Measurements from ENCODE around the gene CABLES1.

Gene CABLES1

GRCh38 chr18:23247331-23247730, 112.0 kb downstream of the CABLES1 start:
- no peak for TF ChIP-seq CTCF (IDR thresholded peaks at IDR 0.05; ENCODE audit: low read depth, low read length, missing control alignments)
- in situ Hi-C loops (cut with HindIII; ENCODE audit: low sequenced_read_pairs): no loop called here
- DNase-seq (ENCODE audit: low read depth): no peak
- no peak overlapping the region for H3K4me3 ChIP-seq (ENCODE audit: low read depth, low read length)

DNA sequence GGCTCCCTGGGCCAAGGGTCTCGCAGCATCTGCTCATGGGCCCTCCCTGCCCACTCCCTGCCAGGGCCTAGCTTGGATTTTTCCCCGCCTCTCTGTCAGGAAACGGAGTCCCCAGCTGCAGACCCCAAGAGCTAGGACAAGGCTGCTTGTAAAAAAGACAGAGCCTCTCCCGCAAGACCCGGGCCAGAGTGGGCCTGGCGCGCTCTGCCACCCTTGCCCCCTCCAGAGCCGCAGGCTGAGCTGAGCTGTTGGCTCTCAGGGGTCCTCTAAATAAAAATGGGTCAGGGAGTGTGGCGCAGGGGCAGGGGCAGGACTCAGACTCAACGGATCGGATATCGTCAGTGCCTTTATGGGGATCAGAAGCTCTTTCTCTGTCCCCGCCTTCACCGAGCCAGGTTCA, 112.6 kb downstream of the CABLES1 start:
- DNase-seq (ENCODE audit: low read depth): no peak
- in situ Hi-C loops (cut with HindIII; ENCODE audit: low sequenced_read_pairs): no loop called here
- H3K4me3 ChIP-seq (ENCODE audit: low read depth, low read length): no peak overlapping the region
- TF ChIP-seq CTCF (IDR thresholded peaks at IDR 0.05; ENCODE audit: low read depth, low read length, missing control alignments): no peak

- in situ Hi-C loops (cut with HindIII; ENCODE audit: low sequenced_read_pairs): no loop called here
- no peak for DNase-seq (ENCODE audit: low read depth)
- H3K4me3 ChIP-seq (ENCODE audit: low read depth, low read length): no peak overlapping the region
- no peak for TF ChIP-seq CTCF (IDR thresholded peaks at IDR 0.05; ENCODE audit: low read depth, low read length, missing control alignments)
Observed at GRCh38 chr18:23248826-23249225, 113.5 kb downstream of the CABLES1 start.

GRCh38 chr18:23249348-23249747, 114.1 kb downstream of the CABLES1 start:
- TF ChIP-seq CTCF (IDR thresholded peaks at IDR 0.05; ENCODE audit: low read depth, low read length, missing control alignments): no peak
- no peak for DNase-seq (ENCODE audit: low read depth)
- in situ Hi-C loops (cut with HindIII; ENCODE audit: low sequenced_read_pairs): no loop called here
- H3K4me3 ChIP-seq (ENCODE audit: low read depth, low read length): no peak overlapping the region

GRCh38 chr18:23250893-23251656, 115.8 kb downstream of the CABLES1 start:
- TF ChIP-seq CTCF (IDR thresholded peaks at IDR 0.05; ENCODE audit: low read depth, low read length, missing control alignments): no peak
- H3K4me3 ChIP-seq (ENCODE audit: low read depth, low read length): no peak overlapping the region
- DNase-seq (ENCODE audit: low read depth): no peak
- in situ Hi-C loops (cut with HindIII; ENCODE audit: low sequenced_read_pairs): no loop called here

DNA sequence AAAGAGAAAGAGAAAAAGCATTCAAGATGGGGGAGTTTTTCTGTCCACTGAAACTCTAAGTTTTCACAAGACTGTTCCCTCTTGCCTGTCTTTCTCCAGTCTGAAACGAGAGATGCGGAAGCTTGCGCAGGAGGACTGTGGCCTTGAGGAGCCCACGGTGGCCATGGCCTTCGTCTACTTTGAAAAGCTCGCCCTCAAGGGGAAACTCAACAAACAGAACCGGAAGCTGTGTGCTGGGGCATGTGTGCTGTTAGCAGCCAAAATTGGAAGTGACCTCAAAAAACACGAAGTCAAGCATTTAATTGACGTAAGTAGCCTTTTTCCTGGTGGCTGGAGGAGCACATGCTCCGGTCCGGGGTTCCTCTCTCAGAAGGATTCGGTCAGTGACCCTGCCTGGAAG, 118.3 kb downstream of the CABLES1 start:
- no peak for TF ChIP-seq CTCF (IDR thresholded peaks at IDR 0.05; ENCODE audit: low read depth, low read length, missing control alignments)
- DNase-seq (ENCODE audit: low read depth): no peak
- no peak overlapping the region for H3K4me3 ChIP-seq (ENCODE audit: low read depth, low read length)
- in situ Hi-C loops (cut with HindIII; ENCODE audit: low sequenced_read_pairs): no loop called here

Data from astrocyte of the cerebellum (primary cell).